GM23338 (cell line): ENCODE measurements around the gene STXBP2. TPM values are rescaled to one million over a fixed set of nuclear protein-coding genes. Genes with fewer than 3 reads are reported as not detected.

ENCODE experiments used
- ATAC-seq: fragments of 200-7000 bp; cut with Tn5 transposase; 3 replicates; pipeline ENCODE4 v1.9.1; 2020
- DNase-seq: peaks from one replicate; pipeline ENCODE4 v3.0.0-alpha.2; 2015; ENCODE audit warnings: low spot score
- H2AFZ ChIP-seq: fragments of 200-600 bp; sonication (generic); 2 replicates; pipeline ENCODE4 v1.8.0; 2016; ENCODE audit warnings: antibody characterized with exemption, mild to moderate bottlenecking, moderate library complexity
- H3F3A ChIP-seq: fragments of 200-600 bp; sonication (generic); replicated peaks from 2 replicates; pipeline ENCODE4 v1.8.0; 2017; ENCODE audit warnings: antibody characterized with exemption, mixed run types, low read depth
- H3K27ac ChIP-seq: fragments of 200-600 bp; sonication (generic); 2 replicates; pipeline ENCODE4 v1.6.1; 2016; ENCODE audit warnings: low read depth
- H3K27me3 ChIP-seq: fragments of 200-600 bp; sonication (generic); 2 replicates; pipeline ENCODE4 v1.8.0; 2016; ENCODE audit warnings: mild to moderate bottlenecking, mixed run types, moderate library complexity; ENCODE audit not compliant: insufficient read depth
- H3K36me3 ChIP-seq: fragments of 200-600 bp; sonication (generic); 2 replicates; pipeline ENCODE4 v1.8.0; 2016; ENCODE audit warnings: mild to moderate bottlenecking; ENCODE audit not compliant: insufficient read depth
- H3K4me1 ChIP-seq: fragments of 200-600 bp; sonication (generic); 2 replicates; pipeline ENCODE4 v1.8.0; 2016; ENCODE audit warnings: mild to moderate bottlenecking, moderate library complexity; ENCODE audit not compliant: insufficient read depth
- H3K4me2 ChIP-seq: fragments of 200-600 bp; sonication (generic); 2 replicates; pipeline ENCODE4 v1.7.1; 2017; ENCODE audit warnings: mixed run types
- H3K4me3 ChIP-seq: fragments of 200-600 bp; sonication (generic); 2 replicates; pipeline ENCODE4 v1.6.1; 2016; ENCODE audit warnings: mixed run types
- H3K79me2 ChIP-seq: fragments of 200-600 bp; sonication (generic); replicated peaks from 2 replicates; pipeline ENCODE4 v1.8.0; 2017; ENCODE audit warnings: mild to moderate bottlenecking; ENCODE audit not compliant: insufficient read depth
- H3K9me2 ChIP-seq: fragments of 200-600 bp; sonication (generic); 2 replicates; pipeline ENCODE4 v1.8.0; 2017; ENCODE audit not compliant: insufficient read depth
- H4K20me1 ChIP-seq: fragments of 200-600 bp; sonication (generic); replicated peaks from 2 replicates; pipeline ENCODE4 v1.8.0; 2017; ENCODE audit warnings: mild to moderate bottlenecking; ENCODE audit not compliant: insufficient read depth
- H3K27ac Mint-ChIP-seq: 2 replicates; pipeline ENCODE4 v1.8.0; 2020; ENCODE audit warnings: inconsistent platforms, mild to moderate bottlenecking, moderate library complexity, mixed read lengths
- H3K27me3 Mint-ChIP-seq: 3 replicates; pipeline ENCODE4 v1.8.0; 2022; ENCODE audit warnings: low read depth, mild to moderate bottlenecking, moderate library complexity, mixed read lengths, inconsistent platforms; ENCODE audit not compliant: insufficient read depth, poor library complexity
- H3K36me3 Mint-ChIP-seq: 3 replicates; pipeline ENCODE4 v1.8.0; 2021; ENCODE audit warnings: low read depth, mild to moderate bottlenecking, inconsistent platforms, moderate library complexity, mixed read lengths
- H3K4me1 Mint-ChIP-seq: 3 replicates; pipeline ENCODE4 v1.8.0; 2020; ENCODE audit warnings: mild to moderate bottlenecking, inconsistent platforms, mixed read lengths
- H3K4me3 Mint-ChIP-seq: 3 replicates; pipeline ENCODE4 v1.8.0; 2021; ENCODE audit warnings: moderate library complexity, mild to moderate bottlenecking, inconsistent platforms, mixed read lengths
- H3K9me3 Mint-ChIP-seq: 3 replicates; pipeline ENCODE4 v1.8.0; 2020; ENCODE audit warnings: moderate library complexity, mild to moderate bottlenecking, inconsistent platforms, mixed read lengths
- CREB1 ChIP-seq: fragments of 250-450 bp; sonication (Bioruptor Pico); IDR thresholded peaks from 2 replicates; pipeline ENCODE4 v1.5.0; 2020; ENCODE audit warnings: low read depth, mild to moderate bottlenecking, moderate library complexity
- CTCF ChIP-seq, 2 experiments: fragments of 200-600 bp in 1 of 2; sonication (generic) in 1 of 2; conservative IDR thresholded peaks; 2 replicates each; pipeline versions ENCODE4 v1.5.1 to v1.6.1; 2016 to 2017; ENCODE audit warnings: antibody characterized with exemption in 2 of 2, low read depth in 2 of 2, mild to moderate bottlenecking in 2 of 2, moderate library complexity in 1 of 2
- ETS1 ChIP-seq: IDR thresholded peaks from 2 replicates; pipeline ENCODE4 v1.6.1; 2016; ENCODE audit warnings: antibody characterized with exemption
- EZH2 ChIP-seq: fragments of 200-600 bp; sonication (generic); IDR thresholded peaks from one replicate; pipeline ENCODE4 v1.8.0; 2017; ENCODE audit warnings: antibody characterized with exemption, mild to moderate bottlenecking, low read depth; ENCODE audit not compliant: unreplicated experiment
- EZH2phosphoT487 ChIP-seq: fragments of 200-600 bp; sonication (generic); IDR thresholded peaks from one replicate; pipeline ENCODE4 v1.8.1; 2018; ENCODE audit warnings: antibody characterized with exemption; ENCODE audit not compliant: unreplicated experiment
- JUNB ChIP-seq: IDR thresholded peaks from one replicate; pipeline ENCODE4 v1.6.1; 2016; ENCODE audit warnings: antibody characterized with exemption; ENCODE audit not compliant: unreplicated experiment
- REST ChIP-seq: IDR thresholded peaks from one replicate; pipeline ENCODE4 v1.6.1; 2018; ENCODE audit warnings: antibody characterized with exemption; ENCODE audit not compliant: unreplicated experiment
- STAT1 ChIP-seq: IDR thresholded peaks from one replicate; pipeline ENCODE4 v1.6.1; 2016; ENCODE audit warnings: antibody characterized with exemption; ENCODE audit not compliant: unreplicated experiment
- ZNF114 ChIP-seq: fragments of 250-450 bp; sonication (Bioruptor Pico); IDR thresholded peaks from 2 replicates; pipeline ENCODE4 v1.5.0; 2020; ENCODE audit warnings: mild to moderate bottlenecking, moderate library complexity
- ZNF331 ChIP-seq: fragments of 250-450 bp; sonication (Bioruptor Pico); IDR thresholded peaks from 2 replicates; pipeline ENCODE4 v1.5.0; 2020; ENCODE audit warnings: low read depth, mild to moderate bottlenecking, moderate library complexity
- ZNF462 ChIP-seq: fragments of 250-450 bp; sonication (Bioruptor Pico); IDR thresholded peaks from 2 replicates; pipeline ENCODE4 v1.5.0; 2020; ENCODE audit warnings: mild to moderate bottlenecking, moderate library complexity
- polyA plus RNA-seq: library from polyadenylated mRNA; unstranded; fragments of >200 nt; fragmentation: Nextera tagmentation; extraction: Ambion mirVana; gene quantifications from 2 replicates; pipeline ENCODE4 v1.2.1, GENCODE V29; 2016
- total RNA-seq: library from RNA; depleted of rRNA; stranded (reverse); fragments of >200 nt; shearing (Covaris generic); gene quantifications from 2 replicates; pipeline ENCODE4 v1.2.3, GENCODE V29; 2014

STXBP2 gene
- total and polyA plus RNA-seq, 2 experiments from 2014 or later: 42.6 to 55.8 TPM

GRCh38 chr19:7668842-7669241 lies 31.9 kb downstream of the STXBP2 start, which contains the start of gene RETN:
Gene RETN, plus strand, starts transcription at chr19:7669049. Its CDS starts 278 bp downstream, at chr19:7669327.
- Histone ChIP-seq H2AFZ (peak within 1 kb of the TSS; percentile 66; the same call in 1 of the 2 replicates), H3K79me2 (no peaks in the 10 kb centered on the region), H3K27me3 (peaks cover 46% of the 10 kb centered on the region), H3F3A (no peaks in the 10 kb centered on the region), H3K36me3 (no peaks in the 10 kb centered on the region), H3K9me2 (no peaks in the 10 kb centered on the region), H4K20me1 (no peaks in the 10 kb centered on the region), H3K27ac (no peak within 1 kb of the TSS), H3K4me3 (peak within 1 kb of the TSS; percentile 79), H3K4me1 (no peaks in the 10 kb centered on the region; the same call in 1 of the 2 replicates), H3K4me2 (peak within 1 kb of the TSS; percentile 92)
- TF ChIP-seq ZNF331 (no peak), ZNF462 (no peak), STAT1 (no peak), EZH2phosphoT487 (no peak), EZH2 (no peak), ETS1 (no peak), ZNF114 (no peak), JUNB (no peak), CTCF (conservative IDR thresholded peaks at IDR 0.05; ENCODE audit: low read depth in 2 of 2) (no peak), REST (no peak), CREB1 (CRISPR knock-in tag) (no peak)
- H3K4me3 Mint-ChIP-seq: peak within 1 kb of the TSS; percentile 89
- ATAC-seq: no peak
- DNase-seq: no peak
- no peak within 1 kb of the TSS for H3K27ac Mint-ChIP-seq
- peaks cover 8% of the 10 kb centered on the region; the same call in 2 of the 3 replicates for H3K4me1 Mint-ChIP-seq
- H3K27me3 Mint-ChIP-seq: peaks cover 37% of the 10 kb centered on the region
- peaks cover 6% of the 10 kb centered on the region for H3K9me3 Mint-ChIP-seq
- no peaks in the 10 kb centered on the region for H3K36me3 Mint-ChIP-seq
